ENCODE results near the gene PIK3R2. TPM values are rescaled to one million over a fixed set of nuclear protein-coding genes. Genes with fewer than 3 reads are reported as not detected.

The PIK3R2 gene
- total RNA-seq, 1 donor from 2014 or later, result 24.8 TPM

DNA sequence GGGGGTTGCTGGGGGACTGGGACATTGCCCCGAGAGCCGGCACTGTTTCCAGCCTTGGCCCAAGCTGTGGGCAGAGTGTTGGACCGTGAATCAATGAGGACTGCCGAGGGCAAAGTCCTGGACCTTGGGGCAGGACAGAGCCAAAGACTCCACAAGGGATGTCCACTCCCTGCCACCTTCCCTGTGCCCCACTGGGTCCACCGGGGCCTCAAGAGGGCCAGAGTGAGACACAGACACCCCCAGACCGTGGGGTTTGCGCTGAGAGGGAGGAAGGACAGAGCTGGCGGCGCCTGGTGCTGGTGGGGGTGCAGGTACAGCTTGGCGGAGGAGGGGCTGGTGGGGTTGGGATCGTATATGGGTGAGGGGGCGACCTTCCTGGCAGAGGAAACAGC, 43.6 kb upstream of the PIK3R2 start:
- Histone ChIP-seq H3K4me3 (peak overlapping the region; percentile 52 to 58), H3K27me3 (no peaks in the 10 kb centered on the region), H3K4me1 (peaks cover 20% of the 10 kb centered on the region), H3K9me3 (no peaks in the 10 kb centered on the region), H3K36me3 (no peaks in the 10 kb centered on the region), H3K27ac (peak overlapping the region; percentile 43)
- intact Hi-C loops (cut with DNase I), result no loop called here
- DNase-seq (ENCODE audit: extremely low spot score in 2 of 2), result no peak
- TF ChIP-seq POLR2A (IDR thresholded peaks at IDR 0.05) (no peak), POLR2AphosphoS5 (IDR thresholded peaks at IDR 0.05; ENCODE audit: insufficient read depth in 1 of 2, low read depth in 1 of 2) (no peak)
- TF ChIP-seq, protein P1, sequence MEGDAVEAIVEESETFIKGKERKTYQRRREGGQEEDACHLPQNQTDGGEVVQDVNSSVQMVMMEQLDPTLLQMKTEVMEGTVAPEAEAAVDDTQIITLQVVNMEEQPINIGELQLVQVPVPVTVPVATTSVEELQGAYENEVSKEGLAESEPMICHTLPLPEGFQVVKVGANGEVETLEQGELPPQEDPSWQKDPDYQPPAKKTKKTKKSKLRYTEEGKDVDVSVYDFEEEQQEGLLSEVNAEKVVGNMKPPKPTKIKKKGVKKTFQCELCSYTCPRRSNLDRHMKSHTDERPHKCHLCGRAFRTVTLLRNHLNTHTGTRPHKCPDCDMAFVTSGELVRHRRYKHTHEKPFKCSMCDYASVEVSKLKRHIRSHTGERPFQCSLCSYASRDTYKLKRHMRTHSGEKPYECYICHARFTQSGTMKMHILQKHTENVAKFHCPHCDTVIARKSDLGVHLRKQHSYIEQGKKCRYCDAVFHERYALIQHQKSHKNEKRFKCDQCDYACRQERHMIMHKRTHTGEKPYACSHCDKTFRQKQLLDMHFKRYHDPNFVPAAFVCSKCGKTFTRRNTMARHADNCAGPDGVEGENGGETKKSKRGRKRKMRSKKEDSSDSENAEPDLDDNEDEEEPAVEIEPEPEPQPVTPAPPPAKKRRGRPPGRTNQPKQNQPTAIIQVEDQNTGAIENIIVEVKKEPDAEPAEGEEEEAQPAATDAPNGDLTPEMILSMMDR (IDR thresholded peaks at IDR 0.05), result no peak

DNA sequence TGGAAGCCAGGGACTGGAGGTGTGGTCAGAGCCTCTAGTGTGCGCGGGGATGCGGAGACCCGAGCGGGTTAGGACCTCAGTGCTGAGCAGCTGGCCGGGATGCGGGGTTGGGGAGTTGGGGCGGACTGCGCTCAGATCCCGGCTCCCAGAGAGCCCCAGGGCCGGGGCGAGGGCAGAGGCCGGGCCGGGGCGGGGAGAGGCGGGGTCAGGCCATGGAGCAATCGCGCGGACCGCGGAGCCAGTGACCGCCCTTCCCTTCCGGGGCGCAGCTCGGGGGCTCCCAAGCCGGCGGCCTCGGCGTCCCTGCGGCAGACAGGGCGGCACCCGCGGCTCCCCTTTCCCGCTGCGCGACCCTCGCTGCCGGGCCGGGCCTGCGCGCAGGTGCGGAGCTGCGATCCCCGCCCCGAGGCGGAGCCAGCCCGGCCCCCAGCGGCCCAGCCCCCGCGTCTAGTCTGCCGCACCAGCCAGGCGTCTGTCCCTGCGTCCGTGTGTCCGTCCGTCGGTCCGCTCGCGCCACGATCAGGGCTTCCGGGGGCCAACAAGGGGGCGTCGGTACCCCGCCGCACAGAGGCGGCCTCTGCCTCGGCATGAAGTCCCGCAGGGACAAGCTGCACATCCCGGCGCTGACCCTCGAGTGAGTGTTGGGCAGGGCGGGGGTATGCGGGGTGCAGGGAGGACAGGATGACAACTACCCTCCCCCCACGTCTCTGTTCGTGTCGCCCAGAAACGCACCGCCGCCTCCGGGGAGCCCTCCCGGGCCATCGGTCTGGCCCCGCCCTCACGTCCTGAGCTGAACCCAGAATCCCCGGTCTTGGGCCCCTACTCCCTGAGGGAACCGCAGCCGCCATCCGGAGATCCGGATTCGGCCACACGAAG, 43.0 kb upstream of the PIK3R2 start:
- DNase-seq (ENCODE audit: extremely low spot score in 2 of 2), result no peak

DNA sequence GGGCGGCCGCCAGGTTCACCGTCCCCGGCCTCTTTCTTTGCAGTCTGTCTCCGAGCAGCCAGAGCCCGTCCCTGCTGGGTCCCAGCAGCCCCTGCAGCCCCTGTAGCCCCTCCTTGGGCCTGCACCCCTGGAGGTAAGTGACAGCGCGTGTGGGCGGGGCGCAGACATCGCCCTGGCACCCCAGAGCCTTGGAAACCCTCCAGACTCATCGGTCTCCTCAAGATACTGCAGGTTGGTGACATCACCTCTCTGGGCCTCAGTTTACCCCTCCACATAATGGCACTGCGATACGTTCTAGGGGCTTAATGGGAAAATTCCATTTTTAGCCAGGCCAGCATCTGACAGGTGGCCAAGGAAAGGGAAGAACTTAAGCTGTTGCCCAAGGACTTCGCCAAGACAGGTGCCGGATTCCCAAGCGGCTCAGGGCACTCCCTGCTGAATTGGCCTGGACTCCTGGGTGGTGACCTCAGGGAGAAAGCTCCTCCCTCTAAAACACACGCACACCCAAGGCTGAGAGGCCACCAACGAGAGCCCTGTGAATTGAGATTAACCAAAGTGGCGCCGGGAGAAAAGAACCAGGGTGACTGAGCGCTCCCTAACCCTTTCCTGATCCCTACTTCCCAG, 42.2 kb upstream of the PIK3R2 start:
- TF ChIP-seq POLR2AphosphoS5 (IDR thresholded peaks at IDR 0.05; ENCODE audit: insufficient read depth in 1 of 2, low read depth in 1 of 2), result no peak
- TF ChIP-seq, protein P1 (IDR thresholded peaks at IDR 0.05), result no peak
- no peak for TF ChIP-seq POLR2A (IDR thresholded peaks at IDR 0.05)
- Histone ChIP-seq H3K9me3 (no peaks in the 10 kb centered on the region), H3K4me3 (peak overlapping the region; percentile 52 to 58), H3K27me3 (no peaks in the 10 kb centered on the region), H3K4me1 (peaks cover 15% of the 10 kb centered on the region), H3K27ac (peak overlapping the region; percentile 43), H3K36me3 (no peaks in the 10 kb centered on the region)
- DNase-seq (ENCODE audit: extremely low spot score in 2 of 2), result no peak
- intact Hi-C loops (cut with DNase I), result loop anchor here (5.0 to 10.0 kb wide), 2 partner anchors 57 to 224 kb away; no protein-coding TSS in a partner anchor

More for the DNA sequence above, 43.0 kb upstream of the PIK3R2 start:
- no peaks in the 10 kb centered on the region for H3K36me3 ChIP-seq
- no peaks in the 10 kb centered on the region for H3K27me3 ChIP-seq
- H3K4me1 ChIP-seq, result peaks cover 15% of the 10 kb centered on the region
- peak overlapping the region; percentile 52 to 58 for H3K4me3 ChIP-seq
- intact Hi-C loops (cut with DNase I), result loop anchor here (5.0 to 10.0 kb wide), 2 partner anchors 57 to 225 kb away; no protein-coding TSS in a partner anchor
- H3K27ac ChIP-seq, result peak overlapping the region; percentile 43
- TF ChIP-seq, protein P1 (IDR thresholded peaks at IDR 0.05), result no peak
- no peak for TF ChIP-seq POLR2AphosphoS5 (IDR thresholded peaks at IDR 0.05; ENCODE audit: insufficient read depth in 1 of 2, low read depth in 1 of 2)
- no peak for TF ChIP-seq POLR2A (IDR thresholded peaks at IDR 0.05)
- H3K9me3 ChIP-seq, result no peaks in the 10 kb centered on the region

DNA sequence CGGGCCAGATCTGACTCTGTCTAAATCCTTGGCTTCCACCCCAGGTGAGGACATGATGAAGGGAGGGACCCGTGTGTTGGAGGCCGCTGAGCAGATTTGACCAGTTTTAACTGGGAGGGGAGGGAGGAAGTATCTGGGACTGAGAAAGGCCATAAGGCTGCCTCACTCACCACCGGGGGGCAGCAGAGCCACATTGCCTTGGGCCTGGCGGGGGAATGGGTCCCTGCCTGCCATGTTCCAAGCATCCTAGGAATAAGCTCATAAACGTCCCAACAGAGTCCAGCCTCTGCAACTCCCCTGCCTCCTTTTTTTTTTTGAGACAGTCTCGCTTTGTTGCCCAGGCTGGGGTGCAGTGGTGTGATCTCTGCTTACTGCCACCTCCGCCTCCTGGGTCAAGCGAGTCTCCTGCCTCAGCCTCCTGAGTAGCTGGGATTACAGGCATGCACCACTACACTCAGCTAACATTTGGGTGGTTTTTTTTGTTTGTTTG, 39.9 kb upstream of the PIK3R2 start:
- DNase-seq (ENCODE audit: extremely low spot score in 2 of 2), result no peak
- no peaks in the 10 kb centered on the region for H3K36me3 ChIP-seq
- no peaks in the 10 kb centered on the region for H3K27me3 ChIP-seq
- intact Hi-C loops (cut with DNase I), result loop anchor here (5.0 to 10.0 kb wide), 2 partner anchors 54 to 222 kb away; no protein-coding TSS in a partner anchor
- H3K4me3 ChIP-seq, result no peak overlapping the region
- H3K27ac ChIP-seq, result no peak overlapping the region
- H3K9me3 ChIP-seq, result no peaks in the 10 kb centered on the region
- peaks cover 23% of the 10 kb centered on the region for H3K4me1 ChIP-seq
- TF ChIP-seq, protein P1 (IDR thresholded peaks at IDR 0.05), result peak; percentile 63 to 81 (median 80)
- TF ChIP-seq POLR2AphosphoS5 (IDR thresholded peaks at IDR 0.05; ENCODE audit: insufficient read depth in 1 of 2, low read depth in 1 of 2), result no peak
- TF ChIP-seq POLR2A (IDR thresholded peaks at IDR 0.05), result no peak
